ENCODE data around the gene ZFPL1. TPM values are rescaled to one million over a fixed set of nuclear protein-coding genes. Genes with fewer than 3 reads are reported as not detected.

ZFPL1 gene
- total RNA-seq, 1 donor from 2014 or later, result 36.6 TPM

- Mint-ChIP-seq H3K36me3 (ENCODE audit: low read depth) (no peaks in the 10 kb centered on the region), H3K9me3 (no peaks in the 10 kb centered on the region), H3K4me1 (peaks cover under 1% of the 10 kb centered on the region), H3K27ac (no peak overlapping the region), H3K4me3 (no peak overlapping the region), H3K27me3 (no peaks in the 10 kb centered on the region)
- intact Hi-C loops (cut with micrococcal nuclease), result no loop called here
- POLR2A ChIA-PET, result no interaction called here
- DNase-seq, result no peak
- CTCF ChIA-PET, result no interaction called here
- no peak for ATAC-seq (ENCODE audit: low read depth)
- TF ChIP-seq, protein P1, sequence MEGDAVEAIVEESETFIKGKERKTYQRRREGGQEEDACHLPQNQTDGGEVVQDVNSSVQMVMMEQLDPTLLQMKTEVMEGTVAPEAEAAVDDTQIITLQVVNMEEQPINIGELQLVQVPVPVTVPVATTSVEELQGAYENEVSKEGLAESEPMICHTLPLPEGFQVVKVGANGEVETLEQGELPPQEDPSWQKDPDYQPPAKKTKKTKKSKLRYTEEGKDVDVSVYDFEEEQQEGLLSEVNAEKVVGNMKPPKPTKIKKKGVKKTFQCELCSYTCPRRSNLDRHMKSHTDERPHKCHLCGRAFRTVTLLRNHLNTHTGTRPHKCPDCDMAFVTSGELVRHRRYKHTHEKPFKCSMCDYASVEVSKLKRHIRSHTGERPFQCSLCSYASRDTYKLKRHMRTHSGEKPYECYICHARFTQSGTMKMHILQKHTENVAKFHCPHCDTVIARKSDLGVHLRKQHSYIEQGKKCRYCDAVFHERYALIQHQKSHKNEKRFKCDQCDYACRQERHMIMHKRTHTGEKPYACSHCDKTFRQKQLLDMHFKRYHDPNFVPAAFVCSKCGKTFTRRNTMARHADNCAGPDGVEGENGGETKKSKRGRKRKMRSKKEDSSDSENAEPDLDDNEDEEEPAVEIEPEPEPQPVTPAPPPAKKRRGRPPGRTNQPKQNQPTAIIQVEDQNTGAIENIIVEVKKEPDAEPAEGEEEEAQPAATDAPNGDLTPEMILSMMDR (IDR thresholded peaks at IDR 0.05), result no peak
Observed at GRCh38 chr11:65066805-65067291, 17.2 kb upstream of the ZFPL1 start.

DNA sequence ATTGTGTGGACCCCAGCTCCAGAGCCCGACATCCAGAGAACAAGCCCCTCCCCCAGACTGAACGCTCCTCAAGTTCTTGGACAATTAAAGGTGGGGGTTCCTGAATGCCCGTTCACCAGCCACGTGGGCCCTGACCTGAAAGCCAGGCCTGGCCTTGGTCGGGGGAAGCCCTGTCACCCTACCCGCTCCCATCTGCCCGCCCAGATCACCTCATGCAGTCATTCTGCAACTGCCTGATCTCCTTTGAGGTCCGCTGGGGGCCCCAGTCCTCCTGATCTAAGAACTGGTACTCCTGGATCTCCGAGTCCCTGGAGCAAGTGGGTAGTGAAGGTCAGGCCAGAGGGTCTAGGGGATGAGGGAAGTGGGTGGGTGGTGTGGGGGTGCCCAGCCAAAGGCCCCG lies 16.6 kb upstream of the ZFPL1 start:
- ATAC-seq (ENCODE audit: low read depth), result no peak
- no peak for DNase-seq
- intact Hi-C loops (cut with micrococcal nuclease), result no loop called here
- H3K36me3 Mint-ChIP-seq (ENCODE audit: low read depth), result no peaks in the 10 kb centered on the region
- no peaks in the 10 kb centered on the region for H3K27me3 Mint-ChIP-seq
- H3K27ac Mint-ChIP-seq, result no peak overlapping the region
- H3K4me1 Mint-ChIP-seq, result peaks cover 4% of the 10 kb centered on the region
- no peaks in the 10 kb centered on the region for H3K9me3 Mint-ChIP-seq
- ChIA-PET POLR2A (no interaction called here), CTCF (no interaction called here)
- no peak overlapping the region for H3K4me3 Mint-ChIP-seq
- TF ChIP-seq, protein P1 (IDR thresholded peaks at IDR 0.05), result no peak

DNA sequence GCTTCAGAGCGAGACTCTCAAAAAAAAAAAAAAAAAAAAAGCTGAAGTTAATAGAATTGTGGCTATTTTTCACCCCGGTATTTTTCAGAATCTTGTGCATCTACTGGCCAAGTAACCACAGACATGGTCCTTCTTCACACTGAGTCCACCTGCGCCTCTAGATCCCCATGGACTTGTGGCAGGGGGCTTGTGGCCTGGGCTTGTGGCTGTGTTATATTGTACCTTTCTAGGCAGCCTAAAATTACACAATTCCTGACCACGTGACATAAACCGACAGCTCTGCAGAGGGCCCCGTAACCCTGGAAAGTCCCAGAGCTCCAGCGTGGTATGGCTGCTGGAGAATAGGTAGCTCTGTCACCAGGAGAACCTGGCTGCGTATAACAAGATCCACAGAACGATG lies 14.8 kb upstream of the ZFPL1 start:
- DNase-seq, result no peak
- Mint-ChIP-seq H3K4me1 (peaks cover 4% of the 10 kb centered on the region), H3K36me3 (ENCODE audit: low read depth) (no peaks in the 10 kb centered on the region), H3K4me3 (no peak overlapping the region), H3K27ac (no peak overlapping the region), H3K27me3 (no peaks in the 10 kb centered on the region), H3K9me3 (no peaks in the 10 kb centered on the region)
- no peak for ATAC-seq (ENCODE audit: low read depth)
- POLR2A ChIA-PET, result no interaction called here
- CTCF ChIA-PET, result no interaction called here
- intact Hi-C loops (cut with micrococcal nuclease), result no loop called here
- TF ChIP-seq, protein P1 (IDR thresholded peaks at IDR 0.05), result no peak

DNA sequence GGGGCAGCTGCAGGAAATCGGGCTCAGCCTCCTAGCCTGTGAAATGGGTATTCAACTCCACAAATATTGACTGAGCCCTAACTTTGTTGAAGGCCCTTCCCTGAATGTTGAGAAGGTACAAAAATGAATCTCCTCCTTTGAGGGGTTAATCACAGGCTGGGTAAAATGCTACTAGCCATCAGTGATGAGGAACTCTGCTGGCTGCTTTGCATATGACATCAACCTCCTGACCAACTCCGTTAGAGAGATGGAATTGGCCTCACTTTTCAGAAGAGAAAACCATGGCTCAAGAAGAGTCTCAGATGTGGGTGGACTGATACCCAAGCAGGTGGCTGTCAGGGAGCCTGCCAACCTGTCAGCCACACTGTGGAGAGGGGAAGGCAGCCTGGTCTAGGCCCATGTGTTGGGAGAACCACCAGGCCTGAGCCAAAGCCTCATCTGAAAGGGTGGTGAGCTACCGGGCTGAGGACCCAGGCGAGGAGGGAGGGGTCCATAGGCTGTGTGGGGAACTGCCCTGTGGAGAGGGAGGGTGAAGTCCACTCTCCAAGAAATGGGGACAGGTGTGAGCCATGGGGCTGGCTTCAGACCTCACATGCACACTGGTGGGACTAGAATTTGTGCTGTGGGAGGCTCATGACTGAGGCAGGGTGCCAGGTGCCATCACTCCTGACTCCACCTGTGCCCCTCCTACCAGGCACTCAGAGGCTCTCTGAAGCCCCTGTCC lies 12.0 kb upstream of the ZFPL1 start:
- Mint-ChIP-seq H3K36me3 (ENCODE audit: low read depth) (no peaks in the 10 kb centered on the region), H3K9me3 (no peaks in the 10 kb centered on the region), H3K4me3 (no peak overlapping the region), H3K27me3 (no peaks in the 10 kb centered on the region), H3K27ac (no peak overlapping the region), H3K4me1 (peaks cover 4% of the 10 kb centered on the region)
- DNase-seq (no peak), ATAC-seq (ENCODE audit: low read depth) (no peak)
- intact Hi-C loops (cut with micrococcal nuclease), result no loop called here
- ChIA-PET CTCF (no interaction called here), POLR2A (interaction anchor here (0.6 to 0.7 kb wide), 2 partner anchors 114 to 242 kb away, joined by 4 to 10 read pairs; partner anchors contain the start of gene CDC42EP2)
- TF ChIP-seq, protein P1 (IDR thresholded peaks at IDR 0.05), result no peak

- ChIA-PET CTCF (no interaction called here), POLR2A (interaction anchor here (0.7 kb wide), 1 partner anchor 115 kb away, joined by 10 read pairs; no protein-coding TSS in a partner anchor)
- intact Hi-C loops (cut with micrococcal nuclease), result no loop called here
- no peak overlapping the region for H3K4me3 Mint-ChIP-seq
- no peaks in the 10 kb centered on the region for H3K27me3 Mint-ChIP-seq
- DNase-seq (no peak), ATAC-seq (ENCODE audit: low read depth) (no peak)
- H3K27ac Mint-ChIP-seq, result no peak overlapping the region
- TF ChIP-seq, protein P1 (IDR thresholded peaks at IDR 0.05), result no peak
- no peaks in the 10 kb centered on the region for H3K9me3 Mint-ChIP-seq
- H3K4me1 Mint-ChIP-seq, result peaks cover 4% of the 10 kb centered on the region
- H3K36me3 Mint-ChIP-seq (ENCODE audit: low read depth), result no peaks in the 10 kb centered on the region
Observed at GRCh38 chr11:65072631-65072966, 11.4 kb upstream of the ZFPL1 start.

Data from activated B cell treated with CpG ODN at 0.5 μM for 24 hours (primary cell).